Cortex of kidney (tissue), 1 donor: ENCODE measurements around the gene MUCL3.
A peak's percentile ranks its signal among the peaks of the same experiment; 100 is the strongest.
"Not testable (repeated sequence)": the region's sequence is repeated elsewhere in the genome, so short reads cannot be mapped to it uniquely, and the experiment has no call there.

ENCODE experiments used
- DNase-seq: peaks from one replicate; lab custom pipeline; 2025; lab: John Stamatoyannopoulos, UW

Gene MUCL3

GRCh38 chr6:30940361-30940986 lies at the start of gene MUCL3:
Gene MUCL3 (plus strand): TSS chr6:30940973. CDS start chr6:30941000, 27 bp downstream.
- DNase-seq: no peak

GRCh38 chr6:30891450-30891723 lies 49.4 kb upstream of the MUCL3 start:
- DNase-seq: no peak

- no peak for DNase-seq
These were observed 48.8 kb upstream of the MUCL3 start for GRCh38 chr6:30891816-30892538.

DNA sequence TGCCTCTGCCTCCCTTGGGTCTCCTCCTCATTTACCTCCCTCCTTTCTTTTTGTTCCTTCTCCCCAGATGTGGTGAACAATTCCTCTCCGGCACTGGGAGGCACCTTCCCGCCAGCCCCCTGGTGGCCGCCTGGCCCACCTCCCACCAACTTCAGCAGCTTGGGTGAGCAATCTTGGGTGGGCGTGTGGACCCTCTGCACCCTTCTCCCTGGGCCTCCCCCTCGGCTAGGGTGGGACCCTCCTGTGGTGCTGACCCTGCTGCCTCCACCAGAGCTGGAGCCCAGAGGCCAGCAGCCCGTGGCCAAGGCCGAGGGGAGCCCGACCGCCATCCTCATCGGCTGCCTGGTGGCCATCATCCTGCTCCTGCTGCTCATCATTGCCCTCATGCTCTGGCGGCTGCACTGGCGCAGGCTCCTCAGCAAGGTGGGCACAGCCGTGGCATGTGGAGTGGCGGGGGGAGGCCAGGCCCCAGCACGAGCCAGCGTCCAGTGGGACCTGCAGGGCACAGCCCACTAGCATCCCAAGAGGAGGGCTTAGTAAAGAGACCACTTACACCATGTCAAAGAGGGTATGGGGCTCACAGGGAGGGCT lies 47.7 kb upstream of the MUCL3 start:
- DNase-seq: no peak

GRCh38 chr6:30893666-30894065 lies 47.1 kb upstream of the MUCL3 start:
- no peak for DNase-seq

GRCh38 chr6:30894381-30894780 lies 46.4 kb upstream of the MUCL3 start:
- DNase-seq: no peak

- no peak for DNase-seq
These were observed 45.8 kb upstream of the MUCL3 start for GRCh38 chr6:30894935-30895334.

DNA sequence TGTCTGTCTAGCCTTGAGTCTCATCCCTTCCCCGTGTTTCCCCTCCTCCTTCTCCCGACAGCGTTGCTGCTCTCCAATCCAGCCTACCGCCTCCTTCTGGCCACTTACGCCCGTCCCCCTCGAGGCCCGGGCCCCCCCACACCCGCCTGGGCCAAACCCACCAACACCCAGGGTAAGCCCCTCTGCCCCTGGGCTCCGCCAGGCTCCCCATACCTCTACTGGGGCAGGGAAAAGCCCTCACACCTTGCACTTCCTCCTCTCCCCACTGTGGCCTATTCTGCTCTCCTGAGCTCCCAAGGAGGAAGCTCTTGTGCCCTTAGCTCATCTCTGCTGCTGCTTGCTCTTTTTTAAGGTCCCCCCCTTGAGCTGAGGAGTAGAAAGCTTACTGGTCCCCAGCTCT lies 45.4 kb upstream of the MUCL3 start:
- no peak for DNase-seq

GRCh38 chr6:30896541-30896940 lies 44.2 kb upstream of the MUCL3 start:
- no peak for DNase-seq

DNA sequence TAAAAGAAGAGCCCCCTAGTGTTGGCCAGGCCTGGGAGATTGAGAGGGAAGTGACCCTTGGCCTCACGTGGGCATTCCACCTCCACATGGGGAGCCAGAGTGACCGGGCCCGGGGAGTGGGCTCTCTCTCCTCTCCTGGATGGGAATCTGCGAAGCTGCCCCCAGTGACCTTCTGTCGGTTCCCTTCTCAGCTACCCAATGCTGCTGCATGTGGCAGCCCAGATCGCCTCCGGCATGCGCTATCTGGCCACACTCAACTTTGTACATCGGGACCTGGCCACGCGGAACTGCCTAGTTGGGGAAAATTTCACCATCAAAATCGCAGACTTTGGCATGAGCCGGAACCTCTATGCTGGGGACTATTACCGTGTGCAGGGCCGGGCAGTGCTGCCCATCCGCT lies 42.9 kb upstream of the MUCL3 start:
- no peak for DNase-seq

- no peak for DNase-seq
These were observed 41.9 kb upstream of the MUCL3 start for GRCh38 chr6:30898750-30899360.

GRCh38 chr6:30900863-30901417 lies 39.8 kb upstream of the MUCL3 start:
- no peak for DNase-seq

- DNase-seq: no peak
These were observed 39.3 kb upstream of the MUCL3 start for GRCh38 chr6:30901436-30901835.

DNA sequence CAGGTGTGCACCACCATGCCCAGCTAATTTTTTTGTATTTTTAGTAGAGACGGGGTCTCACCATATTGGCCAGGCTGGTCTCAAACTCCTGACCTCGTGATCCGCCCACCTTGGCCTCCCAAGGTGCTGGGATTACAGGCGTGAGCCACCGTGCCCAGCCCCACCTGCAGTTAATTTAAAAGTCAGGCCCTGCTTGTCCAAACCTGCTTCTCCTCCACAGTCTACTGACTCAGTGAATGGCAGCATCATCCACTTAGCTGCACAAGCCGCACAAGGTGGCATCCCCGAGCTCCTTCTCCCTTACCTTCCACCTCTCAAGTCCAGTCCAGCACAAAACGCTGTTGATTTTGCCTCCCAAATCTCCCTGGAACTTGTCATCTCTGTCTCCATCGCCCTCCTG lies 38.6 kb upstream of the MUCL3 start:
- DNase-seq: not testable (repeated sequence)

- no peak for DNase-seq
These were observed 38.1 kb upstream of the MUCL3 start for GRCh38 chr6:30902709-30903108.

- no peak for DNase-seq
These were observed 37.5 kb upstream of the MUCL3 start for GRCh38 chr6:30903236-30903635.

DNA sequence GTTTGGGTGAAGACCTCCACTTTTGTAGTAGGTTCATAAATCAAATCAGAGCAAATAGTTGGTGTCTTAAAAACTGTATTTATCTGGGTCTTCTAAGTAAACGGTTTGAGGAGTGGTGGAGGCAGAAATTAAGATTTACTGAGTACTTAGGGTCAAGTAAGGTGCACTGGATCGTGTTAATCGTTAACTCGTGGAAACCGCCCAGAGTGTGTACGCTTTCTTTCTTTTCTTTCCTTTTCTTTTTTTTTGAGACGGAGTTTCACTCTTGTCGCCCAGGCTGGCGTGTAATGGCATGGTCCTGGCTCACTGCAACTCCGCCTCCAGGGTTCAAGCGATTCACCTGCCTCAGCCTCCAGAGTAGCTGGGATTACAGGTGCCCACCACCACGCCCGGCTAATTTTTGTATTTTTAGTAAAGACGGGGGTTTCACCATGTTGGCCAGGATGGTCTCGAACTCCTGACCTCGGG lies 33.4 kb upstream of the MUCL3 start:
- DNase-seq: not testable (repeated sequence)

- peak; percentile 77 for DNase-seq
These were observed 32.8 kb upstream of the MUCL3 start, which contains the start of gene GTF2H4 for GRCh38 chr6:30907758-30908591. Gene GTF2H4 (plus strand): TSS chr6:30908207.

DNA sequence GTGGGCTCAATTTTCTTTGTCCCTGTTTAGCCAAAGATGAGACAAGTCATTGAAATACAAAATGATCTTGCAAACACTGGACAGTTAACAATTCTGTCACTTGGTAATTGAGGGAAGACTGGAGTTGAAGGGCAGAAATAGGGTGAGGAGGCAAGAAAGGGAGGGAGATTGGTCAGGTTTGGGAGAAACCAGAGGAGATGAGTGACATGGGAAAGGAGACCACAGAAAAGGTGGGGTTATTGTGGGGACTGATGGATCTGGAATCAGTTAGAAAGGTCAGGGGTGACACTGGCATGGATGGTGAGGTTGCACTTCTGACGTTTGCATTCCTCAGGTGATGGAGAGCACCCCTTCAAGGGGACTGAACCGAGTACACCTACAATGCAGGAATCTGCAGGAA lies 32.1 kb upstream of the MUCL3 start:
- DNase-seq: no peak

DNA sequence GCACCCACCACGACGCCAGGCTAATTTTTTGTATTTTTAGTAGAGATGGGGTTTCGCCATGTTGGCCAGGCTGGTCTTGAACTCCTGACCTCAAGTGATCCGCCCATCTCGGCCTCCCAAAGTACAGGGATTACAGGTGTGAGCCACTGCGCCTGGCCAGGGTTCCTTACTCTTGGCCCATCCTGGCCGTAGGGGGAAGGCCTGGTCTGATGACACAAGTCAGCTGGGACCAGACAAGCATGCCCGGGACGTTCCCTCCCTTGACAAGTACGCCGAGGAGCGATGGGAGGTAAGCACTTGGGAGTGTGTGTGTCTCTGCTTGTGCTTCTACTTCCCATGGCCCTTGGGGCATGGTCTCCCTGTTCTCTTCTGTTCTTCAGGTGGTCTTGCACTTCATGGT lies 30.3 kb upstream of the MUCL3 start:
- DNase-seq: not testable (repeated sequence)

DNA sequence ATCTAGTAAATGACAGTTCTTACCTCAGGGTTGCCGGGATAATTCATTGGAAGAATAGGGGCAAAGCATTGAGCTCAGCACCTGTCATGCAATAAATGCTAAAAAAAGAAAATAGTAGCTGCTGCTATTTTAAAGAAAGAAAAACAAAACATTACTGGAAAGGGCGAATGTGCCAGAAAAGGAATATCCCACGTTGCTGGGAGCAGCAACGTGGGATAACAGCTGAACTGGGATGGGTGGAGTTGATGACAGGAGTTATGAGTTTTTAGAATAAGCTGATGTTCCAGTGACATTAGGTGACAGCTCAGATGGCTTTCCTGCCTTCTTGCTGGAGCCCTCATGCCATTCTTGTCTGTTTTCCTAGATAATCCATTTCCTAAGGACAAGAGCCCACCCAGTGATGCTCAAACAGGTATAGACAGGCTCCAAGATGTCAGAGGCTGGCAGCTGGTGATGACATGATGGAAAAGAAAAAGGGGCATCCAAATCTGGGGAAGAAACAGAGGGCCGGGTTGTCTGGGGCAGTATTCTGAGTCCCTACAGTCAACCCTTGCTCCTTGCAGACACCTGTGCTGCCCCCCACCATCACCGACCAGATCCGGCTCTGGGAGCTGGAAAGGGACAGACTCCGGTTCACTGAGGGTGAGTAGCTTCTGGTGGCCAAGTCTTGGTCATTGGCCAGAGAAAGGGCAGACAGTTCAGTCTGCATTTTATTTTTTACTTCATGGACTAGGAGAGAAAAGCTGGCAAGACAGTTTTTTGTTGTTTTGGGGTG lies 27.8 kb upstream of the MUCL3 start:
- no peak for DNase-seq
